ENCODE results near the gene GPAM.

- TF ChIP-seq POLR2A (IDR thresholded peaks at IDR 0.05), result no peak
- TF ChIP-seq, protein P1, sequence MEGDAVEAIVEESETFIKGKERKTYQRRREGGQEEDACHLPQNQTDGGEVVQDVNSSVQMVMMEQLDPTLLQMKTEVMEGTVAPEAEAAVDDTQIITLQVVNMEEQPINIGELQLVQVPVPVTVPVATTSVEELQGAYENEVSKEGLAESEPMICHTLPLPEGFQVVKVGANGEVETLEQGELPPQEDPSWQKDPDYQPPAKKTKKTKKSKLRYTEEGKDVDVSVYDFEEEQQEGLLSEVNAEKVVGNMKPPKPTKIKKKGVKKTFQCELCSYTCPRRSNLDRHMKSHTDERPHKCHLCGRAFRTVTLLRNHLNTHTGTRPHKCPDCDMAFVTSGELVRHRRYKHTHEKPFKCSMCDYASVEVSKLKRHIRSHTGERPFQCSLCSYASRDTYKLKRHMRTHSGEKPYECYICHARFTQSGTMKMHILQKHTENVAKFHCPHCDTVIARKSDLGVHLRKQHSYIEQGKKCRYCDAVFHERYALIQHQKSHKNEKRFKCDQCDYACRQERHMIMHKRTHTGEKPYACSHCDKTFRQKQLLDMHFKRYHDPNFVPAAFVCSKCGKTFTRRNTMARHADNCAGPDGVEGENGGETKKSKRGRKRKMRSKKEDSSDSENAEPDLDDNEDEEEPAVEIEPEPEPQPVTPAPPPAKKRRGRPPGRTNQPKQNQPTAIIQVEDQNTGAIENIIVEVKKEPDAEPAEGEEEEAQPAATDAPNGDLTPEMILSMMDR (IDR thresholded peaks at IDR 0.05), result no peak
Measured at GRCh38 chr10:112216151-112216550, 32.6 kb upstream of the GPAM start.

Measured in vagina (tissue), 2 donors.